ENCODE measurements around the gene IL25.
"Not testable (repeated sequence)": the region's sequence is repeated elsewhere in the genome, so short reads cannot be mapped to it uniquely, and the experiment has no call there.

Gene IL25

GRCh38 chr14:23388996-23389395, 16.4 kb downstream of the IL25 start:
- DNase-seq (ENCODE audit: low read depth), result no peak

- DNase-seq (ENCODE audit: low read depth), result no peak
Observed at GRCh38 chr14:23389396-23389795, 16.8 kb downstream of the IL25 start.

- not testable (repeated sequence) for DNase-seq (ENCODE audit: low read depth)
Observed at GRCh38 chr14:23389871-23390270, 17.3 kb downstream of the IL25 start.

GRCh38 chr14:23392613-23393012, 20.0 kb downstream of the IL25 start:
- no peak for DNase-seq (ENCODE audit: low read depth)

GRCh38 chr14:23396126-23396525, 23.5 kb downstream of the IL25 start:
- DNase-seq (ENCODE audit: low read depth), result no peak

- DNase-seq (ENCODE audit: low read depth), result no peak
Observed at GRCh38 chr14:23396781-23397407, 24.3 kb downstream of the IL25 start.

GRCh38 chr14:23398348-23398747, 25.7 kb downstream of the IL25 start:
- no peak for DNase-seq (ENCODE audit: low read depth)

GRCh38 chr14:23399136-23399535, 26.5 kb downstream of the IL25 start:
- no peak for DNase-seq (ENCODE audit: low read depth)

GRCh38 chr14:23399591-23399990, 27.0 kb downstream of the IL25 start:
- DNase-seq (ENCODE audit: low read depth), result no peak

GRCh38 chr14:23400496-23401149, 28.0 kb downstream of the IL25 start:
- not testable (repeated sequence) for DNase-seq (ENCODE audit: low read depth)

GRCh38 chr14:23401291-23401690, 28.7 kb downstream of the IL25 start:
- no peak for DNase-seq (ENCODE audit: low read depth)

GRCh38 chr14:23402296-23403138, 29.9 kb downstream of the IL25 start:
- DNase-seq (ENCODE audit: low read depth), result no peak

- no peak for DNase-seq (ENCODE audit: low read depth)
Observed at GRCh38 chr14:23403139-23403438, 30.5 kb downstream of the IL25 start.

GRCh38 chr14:23403908-23404307, 31.3 kb downstream of the IL25 start:
- DNase-seq (ENCODE audit: low read depth), result no peak

GRCh38 chr14:23404331-23404900, 31.8 kb downstream of the IL25 start:
- DNase-seq (ENCODE audit: low read depth), result no peak

GRCh38 chr14:23405096-23405495, 32.5 kb downstream of the IL25 start:
- no peak for DNase-seq (ENCODE audit: low read depth)

- no peak for DNase-seq (ENCODE audit: low read depth)
Observed at GRCh38 chr14:23405516-23406025, 33.0 kb downstream of the IL25 start.

- no peak for DNase-seq (ENCODE audit: low read depth)
Observed at GRCh38 chr14:23406244-23406643, 33.6 kb downstream of the IL25 start.

- DNase-seq (ENCODE audit: low read depth), result no peak
Observed at GRCh38 chr14:23406725-23407355, 34.2 kb downstream of the IL25 start.

GRCh38 chr14:23407516-23408306, 35.1 kb downstream of the IL25 start, which contains the start of gene MYH6:
MYH6 (minus strand) TSS chr14:23408273; CDS start chr14:23407223, 1,050 bp downstream.
- DNase-seq (ENCODE audit: low read depth), result no peak

GRCh38 chr14:23408307-23408630, 35.7 kb downstream of the IL25 start:
- no peak for DNase-seq (ENCODE audit: low read depth)
